HEK293 (cell line): Measurements from ENCODE around the gene HECTD3.

Source experiments
- CTCF ChIA-PET: fragments of 350-600 bp; formaldehyde crosslinking; extraction: SDS; loops from one replicate; lab custom pipeline; 2021; ENCODE audit warnings: antibody characterized with exemption; lab: Yijun Ruan, JAX
- POLR2A ChIA-PET: fragments of 300-600 bp; formaldehyde crosslinking; extraction: SDS; loops from one replicate; lab custom pipeline; 2020; ENCODE audit warnings: antibody characterized with exemption, inconsistent platforms; lab: Yijun Ruan, JAX
- H3K27ac ChIP-seq: fragments of 200-500 bp; sonication (Bioruptor generic); 2 replicates; pipeline ENCODE4 v1.5.1; 2014; ENCODE audit warnings: low read depth, low read length, control low read depth, inconsistent platforms; ENCODE audit errors: extremely low read depth
- H3K36me3 ChIP-seq, 2 experiments: fragments of 200-500 bp in 1 of 2; sonication (Bioruptor generic) in 1 of 2; 1 replicate in 1 of 2; 2 replicates in 1 of 2; pipeline ENCODE4 v1.5.1; 2014 to 2017; ENCODE audit warnings: inconsistent platforms in 2 of 2, low read length in 2 of 2; ENCODE audit not compliant: control insufficient read depth in 2 of 2, insufficient read depth in 1 of 2
- H3K4me1 ChIP-seq: fragments of 200-500 bp; sonication (Bioruptor generic); 2 replicates; pipeline ENCODE4 v1.5.1; 2014; ENCODE audit warnings: mild to moderate bottlenecking, low read length, inconsistent platforms; ENCODE audit not compliant: control insufficient read depth, insufficient read depth
- H3K4me3 ChIP-seq: 2 replicates; pipeline ENCODE4 v1.5.1; 2011; ENCODE audit warnings: low read depth, mild to moderate bottlenecking, control low read depth, low read length, moderate library complexity
- H3K9me3 ChIP-seq: fragments of 200-500 bp; sonication (Bioruptor generic); 2 replicates; pipeline ENCODE4 v1.5.1; 2014; ENCODE audit warnings: low read depth, low read length, inconsistent platforms; ENCODE audit not compliant: control insufficient read depth, insufficient read depth
- EGR2 ChIP-seq: fragments of 450-650 bp; formaldehyde crosslinking; IDR thresholded peaks from 2 replicates; pipeline ENCODE4 v1.5.1; 2016; ENCODE audit warnings: low read depth, missing biosample characterization, missing genetic modification characterization
- GLI2 ChIP-seq: fragments of 450-650 bp; formaldehyde crosslinking; IDR thresholded peaks from 2 replicates; pipeline ENCODE4; 2017; ENCODE audit warnings: missing biosample characterization, missing genetic modification characterization, low read depth, borderline replicate concordance
- GLI4 ChIP-seq: fragments of 450-650 bp; formaldehyde crosslinking; IDR thresholded peaks from 2 replicates; pipeline ENCODE4 v1.5.1; 2016; ENCODE audit warnings: missing biosample characterization, missing genetic modification characterization
- GLIS2 ChIP-seq: fragments of 450-650 bp; formaldehyde crosslinking; IDR thresholded peaks from 2 replicates; pipeline ENCODE4 v1.5.1; 2016; ENCODE audit warnings: missing biosample characterization, missing genetic modification characterization
- HOXC10 ChIP-seq: sonication (generic); formaldehyde crosslinking; IDR thresholded peaks from 2 replicates; pipeline ENCODE4 v1.8.1; 2023; ENCODE audit warnings: mild to moderate bottlenecking, missing genetic modification reagents
- MZF1 ChIP-seq: fragments of 450-650 bp; formaldehyde crosslinking; IDR thresholded peaks from 2 replicates; pipeline ENCODE4 v1.5.1; 2017; ENCODE audit warnings: missing biosample characterization, missing genetic modification characterization, borderline replicate concordance
- OSR2 ChIP-seq: fragments of 450-650 bp; formaldehyde crosslinking; IDR thresholded peaks from 2 replicates; pipeline ENCODE4 v1.5.1; 2016; ENCODE audit warnings: missing biosample characterization, missing genetic modification characterization
- WT1 ChIP-seq: fragments of 450-650 bp; formaldehyde crosslinking; IDR thresholded peaks from 2 replicates; pipeline ENCODE4 v1.5.1; 2016; ENCODE audit warnings: missing biosample characterization, missing genetic modification characterization
- YY2 ChIP-seq: fragments of 450-650 bp; formaldehyde crosslinking; IDR thresholded peaks from 2 replicates; pipeline ENCODE4 v1.5.1; 2016; ENCODE audit warnings: missing biosample characterization, missing genetic modification characterization
- ZBTB20 ChIP-seq: fragments of 450-650 bp; formaldehyde crosslinking; IDR thresholded peaks from 2 replicates; pipeline ENCODE4 v1.5.1; 2016; ENCODE audit warnings: missing biosample characterization, missing genetic modification characterization
- ZFHX2 ChIP-seq: fragments of 450-650 bp; formaldehyde crosslinking; conservative IDR thresholded peaks from 2 replicates; pipeline ENCODE4 v1.5.1; 2016; ENCODE audit warnings: missing biosample characterization, missing genetic modification characterization
- ZNF155 ChIP-seq: fragments of 450-650 bp; formaldehyde crosslinking; IDR thresholded peaks from 2 replicates; pipeline ENCODE4 v1.5.1; 2016; ENCODE audit warnings: missing biosample characterization, missing genetic modification characterization
- ZNF174 ChIP-seq: fragments of 450-650 bp; formaldehyde crosslinking; IDR thresholded peaks from 2 replicates; pipeline ENCODE4 v1.5.0; 2017; ENCODE audit warnings: missing biosample characterization, mild to moderate bottlenecking, missing genetic modification characterization
- ZNF2 ChIP-seq: fragments of 450-650 bp; formaldehyde crosslinking; IDR thresholded peaks from 2 replicates; pipeline ENCODE4 v1.5.1; 2016; ENCODE audit warnings: missing biosample characterization, missing genetic modification characterization
- ZNF37A ChIP-seq: fragments of 450-650 bp; IDR thresholded peaks from 2 replicates; pipeline ENCODE4 v1.5.1; 2018; ENCODE audit warnings: missing biosample characterization, missing genetic modification characterization
- ZNF510 ChIP-seq: fragments of 450-650 bp; formaldehyde crosslinking; IDR thresholded peaks from 2 replicates; pipeline ENCODE4 v1.5.1; 2018; ENCODE audit warnings: mild to moderate bottlenecking, missing genetic modification characterization, missing biosample characterization; ENCODE audit not compliant: insufficient replicate concordance
- ZNF600 ChIP-seq: fragments of 450-650 bp; formaldehyde crosslinking; IDR thresholded peaks from 2 replicates; pipeline ENCODE4 v1.5.1; 2016; ENCODE audit warnings: missing biosample characterization, missing genetic modification characterization
- ZNF626 ChIP-seq: fragments of 450-650 bp; sonication (Bioruptor Pico); formaldehyde crosslinking; IDR thresholded peaks from 2 replicates; pipeline ENCODE4 v1.5.1; 2018; ENCODE audit warnings: missing biosample characterization, missing genetic modification characterization, inconsistent platforms
- ZNF701 ChIP-seq: fragments of 450-650 bp; formaldehyde crosslinking; IDR thresholded peaks from 2 replicates; pipeline ENCODE4 v1.5.1; 2016; ENCODE audit warnings: missing biosample characterization, missing genetic modification characterization
- ZNF707 ChIP-seq: fragments of 450-650 bp; formaldehyde crosslinking; IDR thresholded peaks from 2 replicates; pipeline ENCODE4 v1.5.1; 2016; ENCODE audit warnings: missing biosample characterization, missing genetic modification characterization
- TF ChIP-seq, protein P1 (sequence below): fragments of 450-650 bp; formaldehyde crosslinking; IDR thresholded peaks from 2 replicates; pipeline ENCODE4 v1.5.1; 2016; ENCODE audit warnings: missing biosample characterization, missing genetic modification characterization
- TF ChIP-seq, protein P2 (sequence below): fragments of 450-650 bp; formaldehyde crosslinking; IDR thresholded peaks from 2 replicates; pipeline ENCODE4 v1.5.0; 2017; ENCODE audit warnings: missing biosample characterization, missing genetic modification characterization, borderline replicate concordance
- TF ChIP-seq, protein P3 (sequence below): fragments of 450-650 bp; formaldehyde crosslinking; conservative IDR thresholded peaks from 2 replicates; pipeline ENCODE4 v1.5.1; 2016; ENCODE audit warnings: low read depth, missing biosample characterization, missing genetic modification characterization
- TF ChIP-seq, protein P4 (sequence below): fragments of 450-650 bp; formaldehyde crosslinking; IDR thresholded peaks from 2 replicates; pipeline ENCODE4 v1.5.1; 2016; ENCODE audit warnings: missing biosample characterization, missing genetic modification characterization

HECTD3 gene

DNA sequence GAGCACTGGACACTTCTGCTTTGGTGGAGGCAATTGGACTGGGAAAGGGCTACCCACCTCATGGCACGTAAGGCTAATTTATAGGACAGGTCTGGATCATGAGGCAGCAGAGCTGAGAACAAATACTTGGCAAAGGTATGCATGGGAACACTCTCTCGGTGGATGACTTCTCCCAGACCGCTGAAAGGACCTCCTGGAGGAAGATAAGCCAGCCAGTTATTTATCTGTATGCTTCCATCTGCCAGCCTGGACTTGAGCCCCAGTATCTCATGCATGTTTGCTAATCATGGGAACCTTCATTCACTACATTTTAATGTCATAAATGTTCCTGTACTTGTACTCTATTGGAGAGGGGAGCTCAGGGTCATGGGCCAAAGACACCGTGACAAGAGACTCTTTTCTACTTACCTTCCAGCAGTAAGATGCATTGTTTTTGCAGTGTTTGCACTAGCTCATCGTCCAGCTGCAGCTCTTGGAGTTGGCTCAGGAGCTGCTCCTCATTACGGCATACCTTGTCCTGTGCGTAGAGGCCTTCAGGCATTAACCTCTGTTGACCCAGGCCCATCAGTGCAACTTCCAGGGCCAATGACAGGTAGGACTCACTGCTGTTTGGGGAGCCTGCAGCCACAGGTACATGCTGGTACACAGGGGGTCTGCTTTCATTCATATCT lies 24.6 kb upstream of the HECTD3 start:
- peaks cover 2% of the 10 kb centered on the region; the same call in 1 of the 2 replicates for H3K4me1 ChIP-seq
- CTCF ChIA-PET = no interaction called here
- H3K36me3 ChIP-seq = peaks cover 0 to 14% of the 10 kb centered on the region in 2 experiments; a peak in 2 of 3 replicates
- H3K27ac ChIP-seq = no peak overlapping the region
- H3K4me3 ChIP-seq = no peak overlapping the region
- no peak for TF ChIP-seq OSR2
- no peak for TF ChIP-seq ZFHX2 (tag by site-specific recombination)
- no peak for TF ChIP-seq ZNF626 (tag by site-specific recombination)
- TF ChIP-seq MZF1 (tag by site-specific recombination) = no peak
- no peak for TF ChIP-seq ZNF510 (tag by site-specific recombination)
- TF ChIP-seq HOXC10 (CRISPR knock-in tag) = no peak
- TF ChIP-seq, protein P1, sequence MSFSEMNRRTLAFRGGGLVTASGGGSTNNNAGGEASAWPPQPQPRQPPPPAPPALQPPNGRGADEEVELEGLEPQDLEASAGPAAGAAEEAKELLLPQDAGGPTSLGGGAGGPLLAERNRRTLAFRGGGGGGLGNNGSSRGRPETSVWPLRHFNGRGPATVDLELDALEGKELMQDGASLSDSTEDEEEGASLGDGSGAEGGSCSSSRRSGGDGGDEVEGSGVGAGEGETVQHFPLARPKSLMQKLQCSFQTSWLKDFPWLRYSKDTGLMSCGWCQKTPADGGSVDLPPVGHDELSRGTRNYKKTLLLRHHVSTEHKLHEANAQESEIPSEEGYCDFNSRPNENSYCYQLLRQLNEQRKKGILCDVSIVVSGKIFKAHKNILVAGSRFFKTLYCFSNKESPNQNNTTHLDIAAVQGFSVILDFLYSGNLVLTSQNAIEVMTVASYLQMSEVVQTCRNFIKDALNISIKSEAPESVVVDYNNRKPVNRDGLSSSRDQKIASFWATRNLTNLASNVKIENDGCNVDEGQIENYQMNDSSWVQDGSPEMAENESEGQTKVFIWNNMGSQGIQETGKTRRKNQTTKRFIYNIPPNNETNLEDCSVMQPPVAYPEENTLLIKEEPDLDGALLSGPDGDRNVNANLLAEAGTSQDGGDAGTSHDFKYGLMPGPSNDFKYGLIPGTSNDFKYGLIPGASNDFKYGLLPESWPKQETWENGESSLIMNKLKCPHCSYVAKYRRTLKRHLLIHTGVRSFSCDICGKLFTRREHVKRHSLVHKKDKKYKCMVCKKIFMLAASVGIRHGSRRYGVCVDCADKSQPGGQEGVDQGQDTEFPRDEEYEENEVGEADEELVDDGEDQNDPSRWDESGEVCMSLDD (tag by site-specific recombination) = no peak
- TF ChIP-seq ZNF37A (tag by site-specific recombination) = no peak
- TF ChIP-seq GLI2 = no peak
- TF ChIP-seq, protein P2, sequence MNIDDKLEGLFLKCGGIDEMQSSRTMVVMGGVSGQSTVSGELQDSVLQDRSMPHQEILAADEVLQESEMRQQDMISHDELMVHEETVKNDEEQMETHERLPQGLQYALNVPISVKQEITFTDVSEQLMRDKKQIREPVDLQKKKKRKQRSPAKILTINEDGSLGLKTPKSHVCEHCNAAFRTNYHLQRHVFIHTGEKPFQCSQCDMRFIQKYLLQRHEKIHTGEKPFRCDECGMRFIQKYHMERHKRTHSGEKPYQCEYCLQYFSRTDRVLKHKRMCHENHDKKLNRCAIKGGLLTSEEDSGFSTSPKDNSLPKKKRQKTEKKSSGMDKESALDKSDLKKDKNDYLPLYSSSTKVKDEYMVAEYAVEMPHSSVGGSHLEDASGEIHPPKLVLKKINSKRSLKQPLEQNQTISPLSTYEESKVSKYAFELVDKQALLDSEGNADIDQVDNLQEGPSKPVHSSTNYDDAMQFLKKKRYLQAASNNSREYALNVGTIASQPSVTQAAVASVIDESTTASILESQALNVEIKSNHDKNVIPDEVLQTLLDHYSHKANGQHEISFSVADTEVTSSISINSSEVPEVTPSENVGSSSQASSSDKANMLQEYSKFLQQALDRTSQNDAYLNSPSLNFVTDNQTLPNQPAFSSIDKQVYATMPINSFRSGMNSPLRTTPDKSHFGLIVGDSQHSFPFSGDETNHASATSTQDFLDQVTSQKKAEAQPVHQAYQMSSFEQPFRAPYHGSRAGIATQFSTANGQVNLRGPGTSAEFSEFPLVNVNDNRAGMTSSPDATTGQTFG = no peak
- no peak for TF ChIP-seq GLIS2
- no peaks in the 10 kb centered on the region for H3K9me3 ChIP-seq
- POLR2A ChIA-PET = no interaction called here

DNA sequence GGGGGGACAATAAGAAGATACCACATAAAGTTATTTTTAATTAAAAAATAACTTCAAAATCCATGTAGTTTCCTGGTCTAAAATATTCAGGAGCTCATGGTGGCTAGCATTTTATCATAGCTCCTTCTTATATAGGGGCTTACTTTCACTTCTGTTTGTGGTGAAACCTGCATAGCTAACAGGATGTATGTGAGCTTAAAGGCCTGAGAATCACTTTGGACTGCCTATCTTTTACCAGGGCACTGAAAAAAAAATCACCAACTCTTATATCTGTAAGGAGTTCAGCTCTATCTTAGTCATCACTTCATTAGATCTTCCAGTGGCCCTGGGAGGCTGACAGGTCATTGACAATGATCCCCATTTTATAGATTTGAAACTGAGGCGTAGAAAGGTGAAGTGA lies 22.2 kb upstream of the HECTD3 start:
- no peak overlapping the region for H3K27ac ChIP-seq
- H3K9me3 ChIP-seq = no peaks in the 10 kb centered on the region
- ChIA-PET CTCF (interaction anchor here (3.2 kb wide), 1 partner anchor 15 kb away, joined by 12 read pairs; no protein-coding TSS in a partner anchor), POLR2A (no interaction called here)
- peaks cover 2% of the 10 kb centered on the region; the same call in 1 of the 2 replicates for H3K4me1 ChIP-seq
- peaks cover 0 to 14% of the 10 kb centered on the region in 2 experiments; a peak in 2 of 3 replicates for H3K36me3 ChIP-seq
- H3K4me3 ChIP-seq = no peak overlapping the region
- TF ChIP-seq YY2 (tag by site-specific recombination) (no peak), GLI4 (tag by site-specific recombination) (no peak), ZBTB20 (tag by site-specific recombination) (no peak), ZNF600 (tag by site-specific recombination) (no peak), ZNF701 (tag by site-specific recombination) (no peak), ZNF707 (tag by site-specific recombination) (no peak), ZNF155 (tag by site-specific recombination) (no peak), ZNF174 (tag by site-specific recombination) (no peak), EGR2 (no peak), WT1 (no peak), ZNF2 (tag by site-specific recombination) (no peak)
- TF ChIP-seq, protein P3, sequence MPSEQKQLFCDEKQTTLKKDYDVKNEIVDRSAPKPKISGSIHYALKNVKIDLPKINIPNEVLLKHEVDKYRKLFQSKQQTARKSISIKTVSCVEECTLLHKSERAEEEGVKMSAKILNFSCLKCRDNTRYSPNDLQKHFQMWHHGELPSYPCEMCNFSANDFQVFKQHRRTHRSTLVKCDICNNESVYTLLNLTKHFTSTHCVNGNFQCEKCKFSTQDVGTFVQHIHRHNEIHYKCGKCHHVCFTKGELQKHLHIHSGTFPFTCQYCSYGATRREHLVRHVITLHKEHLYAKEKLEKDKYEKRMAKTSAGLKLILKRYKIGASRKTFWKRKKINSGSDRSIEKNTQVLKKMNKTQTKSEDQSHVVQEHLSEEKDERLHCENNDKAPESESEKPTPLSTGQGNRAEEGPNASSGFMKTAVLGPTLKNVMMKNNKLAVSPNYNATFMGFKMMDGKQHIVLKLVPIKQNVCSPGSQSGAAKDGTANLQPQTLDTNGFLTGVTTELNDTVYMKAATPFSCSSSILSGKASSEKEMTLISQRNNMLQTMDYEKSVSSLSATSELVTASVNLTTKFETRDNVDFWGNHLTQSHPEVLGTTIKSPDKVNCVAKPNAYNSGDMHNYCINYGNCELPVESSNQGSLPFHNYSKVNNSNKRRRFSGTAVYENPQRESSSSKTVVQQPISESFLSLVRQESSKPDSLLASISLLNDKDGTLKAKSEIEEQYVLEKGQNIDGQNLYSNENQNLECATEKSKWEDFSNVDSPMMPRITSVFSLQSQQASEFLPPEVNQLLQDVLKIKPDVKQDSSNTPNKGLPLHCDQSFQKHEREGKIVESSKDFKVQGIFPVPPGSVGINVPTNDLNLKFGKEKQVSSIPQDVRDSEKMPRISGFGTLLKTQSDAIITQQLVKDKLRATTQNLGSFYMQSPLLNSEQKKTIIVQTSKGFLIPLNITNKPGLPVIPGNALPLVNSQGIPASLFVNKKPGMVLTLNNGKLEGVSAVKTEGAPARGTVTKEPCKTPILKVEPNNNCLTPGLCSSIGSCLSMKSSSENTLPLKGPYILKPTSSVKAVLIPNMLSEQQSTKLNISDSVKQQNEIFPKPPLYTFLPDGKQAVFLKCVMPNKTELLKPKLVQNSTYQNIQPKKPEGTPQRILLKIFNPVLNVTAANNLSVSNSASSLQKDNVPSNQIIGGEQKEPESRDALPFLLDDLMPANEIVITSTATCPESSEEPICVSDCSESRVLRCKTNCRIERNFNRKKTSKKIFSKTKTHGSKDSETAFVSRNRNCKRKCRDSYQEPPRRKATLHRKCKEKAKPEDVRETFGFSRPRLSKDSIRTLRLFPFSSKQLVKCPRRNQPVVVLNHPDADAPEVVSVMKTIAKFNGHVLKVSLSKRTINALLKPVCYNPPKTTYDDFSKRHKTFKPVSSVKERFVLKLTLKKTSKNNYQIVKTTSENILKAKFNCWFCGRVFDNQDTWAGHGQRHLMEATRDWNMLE (tag by site-specific recombination) = no peak
- TF ChIP-seq, protein P4, sequence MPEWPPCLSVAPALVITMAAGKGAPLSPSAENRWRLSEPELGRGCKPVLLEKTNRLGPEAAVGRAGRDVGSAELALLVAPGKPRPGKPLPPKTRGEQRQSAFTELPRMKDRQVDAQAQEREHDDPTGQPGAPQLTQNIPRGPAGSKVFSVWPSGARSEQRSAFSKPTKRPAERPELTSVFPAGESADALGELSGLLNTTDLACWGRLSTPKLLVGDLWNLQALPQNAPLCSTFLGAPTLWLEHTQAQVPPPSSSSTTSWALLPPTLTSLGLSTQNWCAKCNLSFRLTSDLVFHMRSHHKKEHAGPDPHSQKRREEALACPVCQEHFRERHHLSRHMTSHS = no peak
